ENCODE measurements around the gene WDR54.
A peak's percentile ranks its signal among the peaks of the same experiment; 100 is the strongest.

Gene WDR54

GRCh38 chr2:74406035-74406434, 15.5 kb upstream of the WDR54 start:
- Histone ChIP-seq H3K9ac (ENCODE audit: low read length in 2 of 2) (no peak overlapping the region), H3K27me3 (ENCODE audit: control insufficient read depth in 1 of 2, insufficient read depth in 2 of 2, low read length in 2 of 2) (peaks cover 0 to 2% of the 10 kb centered on the region in 2 donors), H3K9me3 (ENCODE audit: control insufficient read depth in 2 of 2, low read length in 2 of 2) (no peaks in the 10 kb centered on the region), H3K4me1 (ENCODE audit: control insufficient read depth, insufficient read depth, low read length) (no peaks in the 10 kb centered on the region), H3K27ac (ENCODE audit: low read length) (no peak overlapping the region), H3K36me3 (ENCODE audit: control insufficient read depth in 2 of 2, insufficient read depth in 2 of 2, low read length in 2 of 2) (no peaks in the 10 kb centered on the region), H3K4me3 (ENCODE audit: low read length in 2 of 2) (no peak overlapping the region)

GRCh38 chr2:74407682-74408081, 13.8 kb upstream of the WDR54 start:
- H3K4me1 ChIP-seq (ENCODE audit: control insufficient read depth, insufficient read depth, low read length) = no peaks in the 10 kb centered on the region
- H3K27ac ChIP-seq (ENCODE audit: low read length) = no peak overlapping the region
- H3K36me3 ChIP-seq (ENCODE audit: control insufficient read depth in 2 of 2, insufficient read depth in 2 of 2, low read length in 2 of 2) = no peaks in the 10 kb centered on the region
- H3K4me3 ChIP-seq (ENCODE audit: low read length in 2 of 2) = no peak overlapping the region
- H3K9me3 ChIP-seq (ENCODE audit: control insufficient read depth in 2 of 2, low read length in 2 of 2) = no peaks in the 10 kb centered on the region
- no peak overlapping the region for H3K9ac ChIP-seq (ENCODE audit: low read length in 2 of 2)
- H3K27me3 ChIP-seq (ENCODE audit: control insufficient read depth in 1 of 2, insufficient read depth in 2 of 2, low read length in 2 of 2) = peaks cover 0 to 2% of the 10 kb centered on the region in 2 donors

- H3K4me3 ChIP-seq (ENCODE audit: low read length in 2 of 2) = no peak overlapping the region
- peaks cover under 1 to 14% of the 10 kb centered on the region in 2 donors for H3K27me3 ChIP-seq (ENCODE audit: control insufficient read depth in 1 of 2, insufficient read depth in 2 of 2, low read length in 2 of 2)
- H3K27ac ChIP-seq (ENCODE audit: low read length) = no peak overlapping the region
- no peak overlapping the region for H3K9ac ChIP-seq (ENCODE audit: low read length in 2 of 2)
- no peaks in the 10 kb centered on the region for H3K36me3 ChIP-seq (ENCODE audit: control insufficient read depth in 2 of 2, insufficient read depth in 2 of 2, low read length in 2 of 2)
- no peaks in the 10 kb centered on the region for H3K9me3 ChIP-seq (ENCODE audit: control insufficient read depth in 2 of 2, low read length in 2 of 2)
- peaks cover 22% of the 10 kb centered on the region for H3K4me1 ChIP-seq (ENCODE audit: control insufficient read depth, insufficient read depth, low read length)
These were observed 8.4 kb upstream of the WDR54 start for GRCh38 chr2:74413001-74413698.

DNA sequence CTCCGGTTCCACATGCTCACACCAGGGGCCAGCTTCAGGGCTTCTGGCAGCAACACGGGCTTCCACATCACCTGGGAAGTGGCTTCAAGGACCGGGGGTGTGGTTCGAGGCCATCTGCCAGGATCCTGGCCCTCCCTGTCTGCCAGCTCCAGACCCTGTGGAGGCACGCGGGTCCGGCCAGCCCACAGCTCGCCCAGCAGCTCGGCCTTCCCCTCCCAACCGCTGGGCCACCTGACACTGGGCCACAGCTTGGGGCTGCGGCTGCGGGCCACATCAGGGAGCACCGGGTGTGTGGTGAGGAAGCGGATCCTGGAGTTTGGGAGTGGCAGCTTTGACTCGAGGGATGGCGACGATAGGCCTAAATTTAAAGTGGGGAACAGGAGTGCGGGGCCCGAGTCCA, 7.1 kb upstream of the WDR54 start:
- peaks cover 26% of the 10 kb centered on the region for H3K4me1 ChIP-seq (ENCODE audit: control insufficient read depth, insufficient read depth, low read length)
- H3K9ac ChIP-seq (ENCODE audit: low read length in 2 of 2) = peak overlapping the region; percentile 62 to 68
- peaks cover 0 to 14% of the 10 kb centered on the region in 2 donors for H3K27me3 ChIP-seq (ENCODE audit: control insufficient read depth in 1 of 2, insufficient read depth in 2 of 2, low read length in 2 of 2)
- H3K36me3 ChIP-seq (ENCODE audit: control insufficient read depth in 2 of 2, insufficient read depth in 2 of 2, low read length in 2 of 2) = no peaks in the 10 kb centered on the region
- H3K27ac ChIP-seq (ENCODE audit: low read length) = no peak overlapping the region
- no peaks in the 10 kb centered on the region for H3K9me3 ChIP-seq (ENCODE audit: control insufficient read depth in 2 of 2, low read length in 2 of 2)
- peak overlapping the region; percentile 80 to 82 for H3K4me3 ChIP-seq (ENCODE audit: low read length in 2 of 2)

DNA sequence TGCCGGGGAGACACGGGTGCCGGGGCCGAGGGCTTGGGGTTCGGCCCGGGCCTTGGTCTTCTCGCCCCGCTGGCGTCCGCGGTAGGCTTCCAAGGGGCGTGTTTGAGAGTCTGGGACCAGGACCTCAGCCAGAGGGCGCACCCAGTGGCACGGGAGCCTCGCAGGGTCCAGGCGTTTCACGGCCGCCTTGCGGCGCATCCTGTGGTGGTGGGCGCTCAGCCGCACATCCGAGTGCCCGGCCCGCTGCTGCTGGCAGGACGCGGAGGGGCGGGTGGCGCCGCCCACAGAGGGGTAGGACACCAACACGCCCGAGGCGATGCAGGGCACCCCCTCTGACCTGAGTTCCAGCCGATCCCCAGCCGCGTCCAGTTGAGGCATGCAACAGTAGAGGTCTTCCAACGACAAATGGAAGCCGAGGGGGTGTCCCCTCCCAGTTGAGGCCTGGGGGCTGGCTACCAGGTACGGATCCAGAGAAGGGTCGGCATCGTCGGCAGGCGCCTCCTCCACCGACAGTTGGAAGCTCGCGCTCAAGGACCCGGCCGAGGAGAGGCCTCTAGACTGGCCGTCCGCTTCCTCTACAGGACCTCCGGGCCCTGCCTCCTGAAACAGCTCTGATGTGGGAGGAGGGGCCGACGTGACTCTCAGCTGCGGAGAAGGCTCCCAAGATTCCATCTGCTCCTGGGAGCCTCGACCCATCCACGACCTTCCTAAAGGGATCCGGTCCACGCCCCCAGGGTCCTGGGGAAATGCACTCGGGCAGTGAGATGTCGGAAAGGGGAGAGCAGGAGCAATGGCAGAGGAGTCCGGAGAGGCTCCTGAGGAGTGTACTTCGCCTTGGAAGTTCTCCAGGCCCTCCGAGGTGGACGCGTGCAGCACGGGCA, 6.4 kb upstream of the WDR54 start:
- H3K27ac ChIP-seq (ENCODE audit: low read length) = no peak overlapping the region
- H3K4me3 ChIP-seq (ENCODE audit: low read length in 2 of 2) = peak overlapping the region; percentile 80 to 82
- H3K9me3 ChIP-seq (ENCODE audit: control insufficient read depth in 2 of 2, low read length in 2 of 2) = no peaks in the 10 kb centered on the region

DNA sequence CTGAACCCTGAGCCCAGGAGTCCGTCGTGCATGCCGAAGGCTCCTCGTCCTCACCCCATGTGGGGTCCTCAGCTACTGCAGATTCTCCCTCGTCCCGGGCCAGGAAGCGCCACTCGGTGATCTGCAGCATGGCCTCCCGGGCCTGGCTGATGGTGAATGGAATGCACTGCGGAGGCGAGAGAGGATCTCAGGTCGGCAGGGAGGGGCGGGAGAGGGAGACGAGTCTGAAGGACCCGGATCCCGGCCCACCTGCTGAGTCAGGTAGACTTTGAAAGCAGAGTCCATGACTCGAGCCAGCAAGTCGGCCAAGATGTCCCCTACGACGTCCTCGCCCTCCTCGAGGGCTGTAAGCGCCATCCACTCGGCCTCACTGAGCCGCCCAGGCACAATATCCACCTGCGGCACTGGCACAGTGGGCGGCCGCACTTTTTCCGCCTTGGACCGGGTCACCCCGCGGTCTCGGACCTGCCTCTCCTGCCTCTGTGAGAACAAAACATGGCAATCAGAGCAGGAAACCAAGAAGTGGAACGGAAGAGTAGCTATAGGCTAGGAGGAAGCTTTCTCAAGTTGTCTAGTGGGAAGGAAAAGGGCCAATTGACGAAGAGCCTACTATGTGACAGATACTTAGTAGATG, 5.7 kb upstream of the WDR54 start:
- H3K36me3 ChIP-seq (ENCODE audit: control insufficient read depth in 2 of 2, insufficient read depth in 2 of 2, low read length in 2 of 2) = no peaks in the 10 kb centered on the region
- peak overlapping the region in 1 of 2 donors; percentile 62 for H3K9ac ChIP-seq (ENCODE audit: low read length in 2 of 2)
- peaks cover 26% of the 10 kb centered on the region for H3K4me1 ChIP-seq (ENCODE audit: control insufficient read depth, insufficient read depth, low read length)
- no peaks in the 10 kb centered on the region for H3K9me3 ChIP-seq (ENCODE audit: control insufficient read depth in 2 of 2, low read length in 2 of 2)
- peak overlapping the region; percentile 80 to 82 for H3K4me3 ChIP-seq (ENCODE audit: low read length in 2 of 2)
- peaks cover 0 to 14% of the 10 kb centered on the region in 2 donors for H3K27me3 ChIP-seq (ENCODE audit: control insufficient read depth in 1 of 2, insufficient read depth in 2 of 2, low read length in 2 of 2)
- no peak overlapping the region for H3K27ac ChIP-seq (ENCODE audit: low read length)

More for the DNA sequence above, 6.4 kb upstream of the WDR54 start:
- Histone ChIP-seq H3K9ac (ENCODE audit: low read length in 2 of 2) (peak overlapping the region; percentile 62 to 68), H3K36me3 (ENCODE audit: control insufficient read depth in 2 of 2, insufficient read depth in 2 of 2, low read length in 2 of 2) (no peaks in the 10 kb centered on the region), H3K27me3 (ENCODE audit: control insufficient read depth in 1 of 2, insufficient read depth in 2 of 2, low read length in 2 of 2) (peaks cover 0 to 14% of the 10 kb centered on the region in 2 donors), H3K4me1 (ENCODE audit: control insufficient read depth, insufficient read depth, low read length) (peaks cover 26% of the 10 kb centered on the region)

GRCh38 chr2:74416778-74417177, 4.8 kb upstream of the WDR54 start:
- H3K27ac ChIP-seq (ENCODE audit: low read length) = no peak overlapping the region

GRCh38 chr2:74417197-74417596, 4.3 kb upstream of the WDR54 start:
- H3K9me3 ChIP-seq (ENCODE audit: control insufficient read depth in 2 of 2, low read length in 2 of 2) = no peaks in the 10 kb centered on the region
- no peaks in the 10 kb centered on the region for H3K36me3 ChIP-seq (ENCODE audit: control insufficient read depth in 2 of 2, insufficient read depth in 2 of 2, low read length in 2 of 2)
- H3K4me1 ChIP-seq (ENCODE audit: control insufficient read depth, insufficient read depth, low read length) = peaks cover 36% of the 10 kb centered on the region
- H3K27me3 ChIP-seq (ENCODE audit: control insufficient read depth in 1 of 2, insufficient read depth in 2 of 2, low read length in 2 of 2) = peaks cover 0 to 14% of the 10 kb centered on the region in 2 donors
- H3K27ac ChIP-seq (ENCODE audit: low read length) = no peak overlapping the region
- no peak overlapping the region for H3K9ac ChIP-seq (ENCODE audit: low read length in 2 of 2)
- no peak overlapping the region for H3K4me3 ChIP-seq (ENCODE audit: low read length in 2 of 2)

More at GRCh38 chr2:74416778-74417177, 4.8 kb upstream of the WDR54 start:
- no peak overlapping the region for H3K9ac ChIP-seq (ENCODE audit: low read length in 2 of 2)
- no peak overlapping the region for H3K4me3 ChIP-seq (ENCODE audit: low read length in 2 of 2)
- peaks cover 0 to 14% of the 10 kb centered on the region in 2 donors for H3K27me3 ChIP-seq (ENCODE audit: control insufficient read depth in 1 of 2, insufficient read depth in 2 of 2, low read length in 2 of 2)
- peaks cover 32% of the 10 kb centered on the region for H3K4me1 ChIP-seq (ENCODE audit: control insufficient read depth, insufficient read depth, low read length)
- no peaks in the 10 kb centered on the region for H3K36me3 ChIP-seq (ENCODE audit: control insufficient read depth in 2 of 2, insufficient read depth in 2 of 2, low read length in 2 of 2)
- H3K9me3 ChIP-seq (ENCODE audit: control insufficient read depth in 2 of 2, low read length in 2 of 2) = no peaks in the 10 kb centered on the region

DNA sequence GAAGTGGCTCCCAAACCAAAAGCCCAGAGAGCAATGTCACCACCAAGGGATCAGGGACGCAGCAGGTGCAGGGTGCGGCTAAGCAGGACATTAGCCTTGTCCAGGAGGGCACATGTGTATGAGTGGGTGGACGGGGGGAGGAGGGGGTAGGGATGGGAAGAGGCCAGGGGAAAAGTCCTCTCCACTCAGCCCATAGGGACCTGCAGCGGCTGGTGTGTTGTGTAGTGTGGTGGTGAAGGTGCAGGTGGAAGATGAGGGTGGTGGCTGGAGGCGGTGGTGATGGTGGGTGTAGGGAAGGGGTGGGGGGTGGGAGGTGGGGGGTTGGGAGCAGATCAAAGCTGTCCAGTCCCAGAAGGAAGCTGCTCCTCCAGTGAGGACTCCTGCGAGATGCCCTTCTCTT, 3.8 kb upstream of the WDR54 start:
- Histone ChIP-seq H3K4me1 (ENCODE audit: control insufficient read depth, insufficient read depth, low read length) (peaks cover 38% of the 10 kb centered on the region), H3K9ac (ENCODE audit: low read length in 2 of 2) (no peak overlapping the region), H3K9me3 (ENCODE audit: control insufficient read depth in 2 of 2, low read length in 2 of 2) (no peaks in the 10 kb centered on the region), H3K27me3 (ENCODE audit: control insufficient read depth in 1 of 2, insufficient read depth in 2 of 2, low read length in 2 of 2) (peaks cover 0 to 14% of the 10 kb centered on the region in 2 donors), H3K36me3 (ENCODE audit: control insufficient read depth in 2 of 2, insufficient read depth in 2 of 2, low read length in 2 of 2) (no peaks in the 10 kb centered on the region), H3K27ac (ENCODE audit: low read length) (no peak overlapping the region), H3K4me3 (ENCODE audit: low read length in 2 of 2) (no peak overlapping the region)

DNA sequence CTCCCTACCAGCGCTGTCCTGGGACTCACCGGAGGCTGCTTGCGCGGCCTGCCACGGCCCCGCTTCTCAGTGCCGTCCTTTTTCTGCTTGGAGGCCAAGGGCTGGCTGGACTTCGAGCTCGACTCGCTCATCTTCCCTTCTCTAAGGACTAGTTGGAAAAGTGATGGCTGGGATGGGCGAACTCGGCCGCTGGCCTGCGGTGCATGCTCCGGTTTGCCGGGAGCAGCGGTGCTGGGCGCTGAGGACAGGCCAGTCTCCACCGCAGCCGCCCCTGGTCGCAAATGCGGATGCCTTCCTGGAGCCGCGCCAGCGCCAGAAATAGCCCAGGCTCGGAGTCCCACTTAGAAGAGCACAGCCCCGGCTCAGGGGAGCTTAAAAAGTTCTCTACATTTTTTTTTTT, 3.2 kb upstream of the WDR54 start:
- Histone ChIP-seq H3K9ac (ENCODE audit: low read length in 2 of 2) (no peak overlapping the region), H3K36me3 (ENCODE audit: control insufficient read depth in 2 of 2, insufficient read depth in 2 of 2, low read length in 2 of 2) (no peaks in the 10 kb centered on the region), H3K9me3 (ENCODE audit: control insufficient read depth in 2 of 2, low read length in 2 of 2) (no peaks in the 10 kb centered on the region), H3K27ac (ENCODE audit: low read length) (no peak overlapping the region), H3K4me1 (ENCODE audit: control insufficient read depth, insufficient read depth, low read length) (peaks cover 37% of the 10 kb centered on the region), H3K4me3 (ENCODE audit: low read length in 2 of 2) (no peak overlapping the region), H3K27me3 (ENCODE audit: control insufficient read depth in 1 of 2, insufficient read depth in 2 of 2, low read length in 2 of 2) (peaks cover 0 to 14% of the 10 kb centered on the region in 2 donors)

Data from stomach smooth muscle (tissue), 2 donors.